Right lobe of liver (tissue), 6 donors: Measurements from ENCODE around the gene SPOP. TPM values are rescaled to one million over a fixed set of nuclear protein-coding genes. Genes with fewer than 3 reads are reported as not detected.
"Not testable (repeated sequence)": the region's sequence is repeated elsewhere in the genome, so short reads cannot be mapped to it uniquely, and the experiment has no call there.

Experiments
- ATAC-seq, 4 donors: fragments of 200-7000 bp; cut with Tn5 transposase; one replicate each; pipeline ENCODE4 v1.9.1; 2020; ENCODE audit warnings: mild to moderate bottlenecking in 4 of 4, moderate library complexity in 4 of 4
- DNase-seq, 3 donors: peaks; one replicate each; pipeline ENCODE4 v3.0.0-alpha.2; 2020
- H3K27ac ChIP-seq, 3 donors: fragments of 200-600 bp; one replicate each; pipeline ENCODE4 v1.8.0; 2022
- H3K27me3 ChIP-seq, 2 donors: fragments of 200-600 bp; one replicate each; pipeline ENCODE4 v1.8.0; 2022
- H3K36me3 ChIP-seq, 4 donors: fragments of 200-600 bp; sonication (generic) in 1 of 4; one replicate each; pipeline versions ENCODE4 v1.5.1 to v1.8.0; 2017 to 2022; ENCODE audit warnings: control low read depth in 1 of 4
- H3K4me1 ChIP-seq, 4 donors: fragments of 200-600 bp; sonication (generic) in 1 of 4; one replicate each; pipeline versions ENCODE4 v1.5.1 to v1.8.0; 2017 to 2022; ENCODE audit warnings: control low read depth in 1 of 4
- H3K4me3 ChIP-seq, 3 donors: fragments of 200-600 bp; one replicate each; pipeline ENCODE4 v1.8.0; 2022
- H3K9me3 ChIP-seq, 4 donors: fragments of 200-600 bp; sonication (generic) in 1 of 4; one replicate each; pipeline versions ENCODE4 v1.5.1 to v1.8.0; 2017 to 2022; ENCODE audit warnings: control low read depth in 1 of 4
- CTCF ChIP-seq, 4 donors: fragments of 200-600 bp in 3 of 4; fragments of 450-650 bp in 1 of 4; IDR thresholded peaks; one replicate each; pipeline versions ENCODE4 v1.5.1 to v1.8.0; 2016 to 2022; ENCODE audit warnings: antibody characterized with exemption in 4 of 4, mild to moderate bottlenecking in 2 of 4
- POLR2A ChIP-seq: fragments of 450-650 bp; IDR thresholded peaks from one replicate; pipeline ENCODE4 v1.6.1; 2017; ENCODE audit warnings: antibody characterized with exemption, mild to moderate bottlenecking
- WGBS: methylation state at CpG from one replicate; pipeline ENCODE4 v1.1.6; 2018; ENCODE audit warnings: low coverage, low lambda C conversion rate; ENCODE audit not compliant: insufficient coverage; ENCODE audit errors: missing lambda C conversion rate; 5-methylcytosine and 5-hydroxymethylcytosine counted together
- intact Hi-C, 2 donors: fragments of 100-400 bp; cut with DNase I; formaldehyde crosslinking; loops; one replicate each; pipeline versions ENCODE4 v1.11.2 to v1.14.1; 2022
- total RNA-seq, 6 experiments: library from RNA; depleted of rRNA in 2 of 6; stranded (reverse); fragments of >200 nt in 2 of 6; fragmentation: NEBNext Ultra II Directional in 3 of 6; extraction: Animal tissue kit (Norgen Biotek cat#: 25700) in 3 of 6; gene quantifications; one replicate each; pipeline versions ENCODE4 v1.1.0 to v1.2.4, GENCODE V29; 2016 to 2023
- donor health status: DM: no; HTN: yes; CAD: no.
- donor health status: DM: no; HTN: no; CAD: no.
- donor health status: DM: no; HTN: no; CAD: no.
- donor health status: DM: no; HTN: yes; CAD: no.
- donor health status: DM: no; HTN: yes; CAD: no.

SPOP gene
- total RNA-seq, 6 experiments from 2014 or later: 26.9 to 41.0 (median 34.1) TPM

DNA sequence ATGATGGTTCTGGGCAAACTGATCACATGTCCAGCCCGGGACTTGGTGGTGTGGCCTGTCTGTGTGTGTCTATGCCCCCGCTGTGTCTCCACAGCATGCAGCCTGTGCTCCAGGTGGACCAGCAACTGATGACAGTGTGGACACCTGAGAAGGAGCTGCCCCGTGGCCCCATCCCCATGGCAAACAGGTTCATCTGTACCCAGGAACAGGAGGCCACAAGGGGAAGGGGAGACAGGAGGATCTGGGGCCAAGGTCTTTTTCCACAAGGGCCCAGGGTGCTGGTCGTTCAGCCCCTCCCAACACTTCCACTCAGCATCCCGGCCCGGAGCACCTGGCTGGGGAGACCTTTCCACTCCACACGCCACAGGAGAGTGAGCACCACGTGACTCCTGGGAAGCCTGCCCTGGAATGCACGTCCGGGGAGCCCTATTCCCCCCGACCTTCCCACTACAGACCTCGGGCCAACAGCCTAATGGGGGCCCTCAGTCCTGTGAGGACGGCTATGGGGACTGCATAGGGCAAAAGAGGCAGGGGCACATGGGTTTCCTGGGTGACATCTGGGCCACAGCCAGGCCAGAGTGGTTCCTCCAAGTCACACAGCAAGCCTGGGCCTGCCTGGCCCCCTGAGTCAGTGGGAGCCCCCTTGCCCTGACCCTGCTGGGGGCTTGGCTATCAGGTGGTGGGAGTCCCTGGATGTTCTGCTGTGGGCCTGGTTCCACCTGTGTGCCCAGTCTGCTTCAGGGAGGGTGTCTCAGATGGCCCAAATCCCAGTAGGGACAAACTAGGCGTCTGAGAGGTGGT, 123.0 kb downstream of the SPOP start:
- 80% methylated on average over 1 of the region's 14 CpGs for WGBS
- Histone ChIP-seq H3K27ac (no peak overlapping the region), H3K36me3 (no peaks in the 10 kb centered on the region), H3K9me3 (no peaks in the 10 kb centered on the region), H3K27me3 (no peaks in the 10 kb centered on the region), H3K4me1 (peaks cover 0 to 16% (median 5%) of the 10 kb centered on the region in 4 donors), H3K4me3 (no peak overlapping the region)
- DNase-seq (peak in 1 of 3 donors; percentile 43), ATAC-seq (no peak)
- no peak for TF ChIP-seq CTCF (IDR thresholded peaks at IDR 0.05)
- TF ChIP-seq POLR2A: no peak
- intact Hi-C loops: loop anchor here (5.0 to 10.0 kb wide), 4 partner anchors 53 to 250 kb away; no protein-coding TSS in a partner anchor

DNA sequence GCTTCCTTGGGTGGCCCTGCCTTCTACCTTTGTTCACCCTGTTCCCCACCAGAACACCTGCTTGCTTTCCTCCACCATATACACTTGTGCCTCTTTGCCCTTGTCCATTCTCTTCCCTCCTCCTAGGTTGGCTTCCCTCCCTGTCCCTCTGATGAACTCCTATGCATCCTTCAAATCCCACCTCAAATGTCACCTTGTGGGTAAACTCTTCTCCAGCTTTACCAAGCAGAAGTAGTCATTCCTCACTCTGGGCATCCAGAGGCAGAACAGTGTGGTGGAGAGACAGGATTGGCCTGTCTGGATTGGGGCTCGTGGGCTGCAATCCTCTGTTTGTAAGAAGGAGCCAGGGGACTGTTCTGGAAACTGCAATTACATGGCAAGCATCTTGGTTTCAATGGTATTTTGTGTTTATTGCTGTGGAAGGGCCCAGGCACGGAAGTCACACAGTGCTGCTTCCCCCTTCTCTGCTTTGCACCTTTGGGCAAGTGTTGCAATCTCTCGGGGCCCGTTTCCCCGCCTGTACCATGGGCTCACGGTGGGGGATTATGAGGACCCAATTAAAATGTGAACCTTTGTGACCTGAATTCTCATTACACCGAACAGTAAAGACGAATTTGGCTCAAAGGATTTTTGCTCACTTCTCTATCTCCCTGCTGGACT, 124.1 kb downstream of the SPOP start:
- DNase-seq (no peak), ATAC-seq (no peak)
- H3K27ac ChIP-seq: no peak overlapping the region
- no peaks in the 10 kb centered on the region for H3K27me3 ChIP-seq
- H3K4me3 ChIP-seq: no peak overlapping the region
- 54% methylated on average over 7 of the region's 8 CpGs for WGBS
- intact Hi-C loops: loop anchor here (5.0 to 10.0 kb wide), 4 partner anchors 52 to 249 kb away; no protein-coding TSS in a partner anchor
- TF ChIP-seq CTCF (IDR thresholded peaks at IDR 0.05): no peak
- TF ChIP-seq POLR2A: no peak
- H3K36me3 ChIP-seq: no peaks in the 10 kb centered on the region
- peaks cover 0 to 16% (median 5%) of the 10 kb centered on the region in 4 donors for H3K4me1 ChIP-seq
- no peaks in the 10 kb centered on the region for H3K9me3 ChIP-seq

DNA sequence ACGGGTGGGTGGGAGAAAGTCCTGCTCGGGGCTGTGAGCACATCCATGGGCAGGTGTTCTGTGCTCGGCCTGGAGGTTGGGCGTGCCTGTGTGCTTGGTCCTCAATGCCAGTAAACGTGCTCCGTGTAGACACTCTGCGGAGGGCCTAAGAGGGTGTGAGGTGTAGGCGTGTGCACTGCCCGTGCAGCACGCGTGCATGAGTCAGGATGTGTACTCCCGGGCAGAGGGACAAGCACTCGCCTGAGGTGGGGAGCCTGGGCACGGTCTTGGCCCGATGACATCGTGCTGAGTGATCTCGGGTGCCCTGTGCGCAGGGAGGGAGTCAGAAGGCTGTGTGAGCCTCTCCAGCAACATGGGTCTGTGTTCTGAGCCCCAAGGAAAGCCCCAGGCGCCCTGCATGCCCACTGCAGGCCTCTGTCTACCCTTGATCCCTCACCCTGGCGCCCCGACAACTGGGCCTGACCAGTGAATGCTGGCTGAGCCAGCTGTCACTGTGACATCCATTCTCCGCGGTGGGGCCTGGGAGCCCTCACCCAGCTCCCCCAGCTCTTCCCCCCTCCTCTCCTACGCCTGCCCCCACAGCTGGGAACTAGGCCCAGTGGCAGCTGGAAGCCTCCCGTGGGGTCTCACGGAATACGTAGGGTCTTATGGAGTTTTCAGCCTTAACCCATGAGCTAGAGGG, 125.7 kb downstream of the SPOP start:
- Histone ChIP-seq H3K36me3 (no peaks in the 10 kb centered on the region), H3K27me3 (no peaks in the 10 kb centered on the region), H3K4me1 (peaks cover 0 to 16% (median 8%) of the 10 kb centered on the region in 4 donors), H3K27ac (no peak overlapping the region), H3K9me3 (no peaks in the 10 kb centered on the region), H3K4me3 (no peak overlapping the region)
- 85% methylated on average over 4 of the region's 27 CpGs for WGBS
- intact Hi-C loops: loop anchor here (5.0 to 10.0 kb wide), 4 partner anchors 50 to 247 kb away; no protein-coding TSS in a partner anchor
- TF ChIP-seq POLR2A: no peak
- no peak for TF ChIP-seq CTCF (IDR thresholded peaks at IDR 0.05)
- DNase-seq: peak in 1 of 3 donors; percentile 45
- ATAC-seq: no peak

- ATAC-seq: peak; percentile 64 to 85 (median 74)
- no peak overlapping the region for H3K4me3 ChIP-seq
- intact Hi-C loops: loop anchor here (5.0 to 10.0 kb wide), 4 partner anchors 49 to 247 kb away; no protein-coding TSS in a partner anchor
- H3K27ac ChIP-seq: no peak overlapping the region
- H3K4me1 ChIP-seq: peaks cover 0 to 16% (median 8%) of the 10 kb centered on the region in 4 donors
- TF ChIP-seq CTCF (IDR thresholded peaks at IDR 0.05) (no peak), POLR2A (no peak)
- no peaks in the 10 kb centered on the region for H3K9me3 ChIP-seq
- WGBS: 70% methylated on average over 4 of the region's 12 CpGs
- DNase-seq: peak in 2 of 3 donors; percentile 74 to 82
- H3K36me3 ChIP-seq: no peaks in the 10 kb centered on the region
- H3K27me3 ChIP-seq: no peaks in the 10 kb centered on the region
Measured at GRCh38 chr17:49551221-49552069, 126.5 kb downstream of the SPOP start.

- DNase-seq, ATAC-seq, H3K9me3 ChIP-seq, H3K27me3 ChIP-seq, H3K36me3 ChIP-seq, H3K4me3 ChIP-seq, H3K27ac ChIP-seq: not testable (repeated sequence)
- peaks cover 0 to 16% (median 5%) of the 10 kb centered on the region in 4 donors for H3K4me1 ChIP-seq
- intact Hi-C loops: loop anchor here (5.0 to 10.0 kb wide), 4 partner anchors 48 to 246 kb away; no protein-coding TSS in a partner anchor
- WGBS: 88% methylated on average over 8 of the region's 9 CpGs
Measured at GRCh38 chr17:49550764-49551163, 127.1 kb downstream of the SPOP start.
